Right lobe of liver (tissue), 4 donors: ENCODE results near the gene LAIR2.

Source experiments
- CTCF ChIP-seq, 4 donors: fragments of 200-600 bp in 3 of 4; fragments of 450-650 bp in 1 of 4; IDR thresholded peaks; one replicate each; pipeline versions ENCODE4 v1.5.1 to v1.8.0; 2016 to 2022; ENCODE audit warnings: antibody characterized with exemption in 4 of 4, mild to moderate bottlenecking in 2 of 4
- POLR2A ChIP-seq: fragments of 450-650 bp; IDR thresholded peaks from one replicate; pipeline ENCODE4 v1.6.1; 2017; ENCODE audit warnings: antibody characterized with exemption, mild to moderate bottlenecking
- donor health status: DM: no; HTN: no; CAD: no.
- donor health status: DM: no; HTN: no; CAD: no.
- donor health status: DM: no; HTN: yes; CAD: no.

DNA sequence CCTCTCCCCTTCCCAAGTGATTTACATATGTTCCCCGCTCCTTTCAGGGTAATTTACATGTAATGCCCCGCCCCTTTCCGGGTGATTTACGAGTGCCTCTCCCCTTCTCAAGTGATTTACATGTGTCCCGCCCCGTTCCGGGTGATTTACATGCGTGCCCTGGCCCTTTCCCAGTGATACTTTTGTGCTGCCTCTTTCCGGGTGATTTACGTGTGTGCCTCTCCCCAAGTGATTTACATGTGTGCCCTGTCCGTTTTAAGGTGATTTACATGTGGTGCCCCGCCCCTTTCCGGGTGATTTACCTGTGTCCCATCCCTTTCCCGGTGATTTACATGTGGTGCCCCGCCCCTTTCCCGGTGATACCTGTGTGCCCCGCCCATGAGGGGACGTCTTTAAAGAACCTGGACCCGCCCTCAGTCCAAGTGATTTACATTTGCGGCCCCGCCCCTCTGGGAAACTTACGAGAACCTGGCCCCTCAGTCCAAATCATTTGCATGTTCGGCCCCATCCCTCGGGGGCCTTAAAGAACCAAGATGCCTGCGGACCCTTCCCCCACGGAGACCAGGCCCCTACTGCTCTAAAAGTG is 38.5 kb upstream of the LAIR2 start:
- no peak for TF ChIP-seq CTCF (IDR thresholded peaks at IDR 0.05)
- no peak for TF ChIP-seq POLR2A
